Measurements from ENCODE around the gene SPEN.

- TF ChIP-seq EZH2 (IDR thresholded peaks at IDR 0.05; ENCODE audit: borderline replicate concordance, low read length) (no peak), CTCF (conservative IDR thresholded peaks at IDR 0.05 in 1 of 2, IDR thresholded peaks at IDR 0.05 in 1 of 2; ENCODE audit: extremely low read depth in 1 of 2, insufficient read depth in 1 of 2, low read depth in 1 of 2, low read length in 2 of 2) (no peak)
Measured at GRCh38 chr1:15804060-15804459, 43.4 kb upstream of the SPEN start.
